Stimulated activated CD4-positive, alpha-beta T cell treated with anti-CD3 and anti-CD28 coated beads, Interleukin-2, amount 100 ng/mL, for 4 hours (primary cell): ENCODE results near the gene ANKFN1.
"Not testable (repeated sequence)": the region's sequence is repeated elsewhere in the genome, so short reads cannot be mapped to it uniquely, and the experiment has no call there.

Experiments
- DNase-seq: peaks from one replicate; pipeline ENCODE4 v3.0.0-alpha.2; 2020; ENCODE audit warnings: low read depth

ANKFN1 gene

DNA sequence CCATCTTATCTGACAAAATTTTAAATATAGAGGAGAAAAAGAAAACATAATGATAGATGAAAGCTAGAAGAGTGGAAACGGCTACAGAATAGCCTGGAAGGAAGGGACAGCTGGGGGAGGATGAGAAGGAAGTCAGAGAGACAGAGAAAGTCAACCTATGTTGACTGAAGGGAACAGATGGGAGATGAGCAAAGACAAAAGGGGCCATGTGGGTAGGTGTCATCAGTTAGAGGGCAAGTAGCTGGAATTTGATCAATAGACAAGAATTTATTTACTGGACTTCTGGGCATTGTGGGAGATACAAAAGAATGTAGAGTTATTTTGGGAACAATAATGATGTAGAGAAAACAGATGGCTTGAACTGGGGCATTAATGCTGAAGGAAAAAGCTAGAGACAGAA is 194.4 kb downstream of the ANKFN1 start:
- DNase-seq: no peak

DNA sequence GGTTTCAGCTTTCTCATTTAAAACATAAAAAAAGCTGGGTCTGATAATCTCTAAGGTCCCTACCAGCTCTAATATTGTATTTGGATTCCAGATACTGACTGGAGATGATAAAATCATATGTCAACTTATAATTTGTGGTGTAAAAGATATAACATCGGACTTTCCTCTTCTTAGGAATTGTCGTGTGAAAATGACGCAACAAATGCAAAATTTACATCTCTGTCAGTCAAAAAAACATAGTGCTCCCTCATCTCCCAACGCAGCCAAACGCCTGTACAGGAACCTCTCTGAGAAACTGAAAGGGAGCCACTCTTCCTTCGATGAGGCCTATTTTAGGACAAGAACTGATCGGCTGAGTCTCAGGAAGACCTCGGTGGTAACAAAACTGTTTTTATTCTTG is 197.3 kb downstream of the ANKFN1 start:
- no peak for DNase-seq

DNA sequence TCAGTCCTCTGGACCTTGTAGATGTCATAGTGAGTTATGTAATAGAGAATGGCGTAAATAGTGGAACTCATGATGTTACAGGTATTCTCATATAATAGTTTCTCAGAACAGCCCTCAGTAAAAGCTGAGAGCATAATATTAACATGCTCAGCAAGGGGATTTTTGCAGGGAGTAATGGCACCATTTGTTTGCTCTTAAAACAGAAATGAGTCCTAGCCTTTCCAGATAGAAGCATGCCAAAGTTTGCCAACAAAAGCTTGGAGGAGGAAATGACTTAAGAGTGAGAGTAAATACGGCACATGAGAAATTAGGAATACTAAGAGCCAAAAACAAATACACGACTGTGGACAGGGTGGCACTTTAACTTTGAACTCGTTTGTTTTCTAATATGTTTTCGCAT is 198.4 kb downstream of the ANKFN1 start:
- DNase-seq: no peak

DNA sequence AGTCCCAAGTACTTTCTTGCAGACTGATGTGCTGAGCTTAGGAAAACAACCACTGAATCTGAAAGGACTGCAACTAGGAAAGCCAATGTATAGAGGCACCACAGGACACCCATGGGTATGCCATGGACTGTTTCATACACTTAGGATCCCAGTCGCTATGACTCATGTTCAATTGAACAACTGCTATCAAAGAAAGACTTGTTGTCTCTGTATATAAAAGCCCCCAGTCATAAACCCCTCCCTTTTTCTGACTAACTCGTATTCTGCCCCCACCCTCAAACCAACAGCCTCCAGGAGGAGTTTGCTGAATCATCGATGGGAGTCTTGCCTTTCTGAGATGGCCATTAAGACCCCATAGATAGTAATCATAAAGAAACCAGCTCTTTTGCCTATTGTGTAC is 205.4 kb downstream of the ANKFN1 start:
- no peak for DNase-seq

DNA sequence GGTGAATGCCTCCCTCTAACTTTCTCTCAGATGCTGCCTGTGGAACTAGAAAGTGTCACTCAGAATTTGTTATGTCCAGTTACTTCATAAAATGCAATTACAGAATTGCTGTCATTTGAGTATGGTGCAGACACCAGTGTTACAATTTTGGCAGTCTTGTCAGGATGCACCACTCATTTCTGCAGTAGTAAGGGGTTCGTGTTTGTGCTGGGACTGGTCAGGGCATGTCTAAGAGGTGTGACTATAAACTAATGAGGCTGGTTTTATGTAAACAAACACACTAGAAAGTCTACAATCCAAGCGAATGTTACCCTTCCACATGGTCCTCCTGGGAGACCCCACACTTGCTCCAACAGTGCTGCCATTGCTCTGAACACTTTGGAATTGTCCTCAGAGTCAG is 206.2 kb downstream of the ANKFN1 start:
- DNase-seq: no peak

DNA sequence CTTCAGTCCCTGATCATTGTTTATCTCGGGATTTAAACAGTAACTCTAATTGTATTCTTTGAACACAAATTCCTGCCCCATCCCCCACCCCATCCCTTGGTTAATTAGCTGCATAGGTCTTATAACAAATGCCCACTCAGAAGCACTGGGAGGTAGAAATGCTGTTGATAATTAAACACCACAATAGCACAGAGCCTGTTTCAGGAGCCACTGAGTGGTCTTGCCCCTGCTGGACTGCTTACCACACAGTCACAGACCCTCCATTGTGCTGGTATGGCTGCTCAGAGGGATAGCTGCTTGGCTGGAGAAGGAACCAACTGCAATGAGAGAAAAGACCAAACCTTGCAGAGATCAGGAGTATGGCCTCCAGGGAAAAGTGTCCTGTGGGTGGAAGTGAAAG is 214.1 kb downstream of the ANKFN1 start:
- no peak for DNase-seq

DNA sequence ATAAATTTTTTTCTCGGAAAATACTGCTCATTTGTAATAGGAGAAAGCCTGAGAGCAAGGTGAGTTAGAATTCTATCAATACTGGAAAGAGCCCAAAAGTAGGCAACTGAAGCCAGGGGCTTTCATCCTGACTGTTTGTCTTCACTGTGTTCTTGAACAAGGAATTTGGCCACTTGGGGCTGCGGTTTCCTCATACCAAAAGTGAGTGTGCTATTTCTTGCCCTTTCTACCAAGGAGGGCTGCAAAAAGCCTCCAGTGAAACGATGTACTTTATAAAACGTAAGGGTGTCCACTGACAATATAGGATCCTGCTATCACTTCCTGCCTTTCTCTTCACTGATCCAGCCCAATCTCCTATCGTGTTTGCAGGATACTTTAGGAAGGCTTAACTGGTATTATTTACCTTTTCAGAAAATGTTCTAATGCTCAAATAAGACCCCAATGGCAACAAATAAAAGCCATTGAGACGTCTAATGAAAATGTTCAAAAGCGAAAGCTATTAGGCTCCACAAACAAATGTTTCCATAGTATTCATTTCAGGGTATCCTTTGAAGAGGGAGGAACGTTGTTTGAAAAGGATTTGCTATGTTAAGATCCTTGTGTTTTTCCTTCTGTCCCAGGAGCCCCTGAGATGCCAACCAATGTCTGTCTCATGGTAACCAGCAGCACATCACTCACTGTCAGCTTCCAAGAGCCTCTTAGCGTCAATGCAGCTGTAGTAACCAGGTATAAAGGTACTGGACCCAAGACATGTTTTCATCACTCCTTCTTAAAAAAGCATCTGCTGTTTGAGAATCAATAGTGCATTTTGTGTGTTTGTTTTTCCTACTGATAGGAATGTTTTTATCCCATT is 220.9 kb downstream of the ANKFN1 start:
- DNase-seq: no peak

DNA sequence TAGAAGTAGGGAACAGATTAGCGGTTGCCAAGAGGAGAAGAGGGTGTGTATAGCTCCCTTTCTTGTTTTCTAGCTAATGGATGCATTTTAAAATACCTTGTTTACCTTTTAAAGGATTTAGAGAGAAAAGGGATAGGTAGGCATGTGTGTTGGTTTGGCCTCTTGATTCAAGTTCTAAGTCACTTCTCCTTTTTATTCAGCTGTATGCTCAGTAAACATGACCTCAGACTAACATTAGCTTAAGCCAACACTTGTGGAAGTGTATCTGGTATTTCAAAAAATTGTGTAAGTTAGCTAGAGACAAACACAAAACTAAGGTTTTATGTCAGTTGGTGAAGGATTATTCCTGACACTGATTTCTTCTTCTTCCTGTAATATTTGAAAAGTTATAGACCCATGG is 236.1 kb downstream of the ANKFN1 start:
- no peak for DNase-seq

DNA sequence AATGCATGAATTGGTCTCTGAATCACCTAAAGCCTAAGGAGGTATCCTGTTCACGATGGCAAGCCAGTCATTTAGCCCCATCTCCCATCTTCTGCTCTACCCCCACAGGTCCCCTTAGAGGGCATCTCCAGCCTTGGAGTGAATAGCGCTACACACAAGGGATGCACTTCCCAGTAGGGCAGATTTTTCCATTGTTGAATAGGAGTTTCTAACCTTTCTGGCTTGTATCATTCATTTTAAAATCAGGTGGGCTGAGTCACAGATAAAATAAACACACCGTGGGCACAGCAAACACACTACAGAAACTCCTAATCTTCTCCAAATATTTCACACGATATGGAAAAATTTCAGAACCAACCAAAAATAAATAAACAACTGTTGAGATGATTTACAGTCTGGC is 239.0 kb downstream of the ANKFN1 start:
- no peak for DNase-seq

DNA sequence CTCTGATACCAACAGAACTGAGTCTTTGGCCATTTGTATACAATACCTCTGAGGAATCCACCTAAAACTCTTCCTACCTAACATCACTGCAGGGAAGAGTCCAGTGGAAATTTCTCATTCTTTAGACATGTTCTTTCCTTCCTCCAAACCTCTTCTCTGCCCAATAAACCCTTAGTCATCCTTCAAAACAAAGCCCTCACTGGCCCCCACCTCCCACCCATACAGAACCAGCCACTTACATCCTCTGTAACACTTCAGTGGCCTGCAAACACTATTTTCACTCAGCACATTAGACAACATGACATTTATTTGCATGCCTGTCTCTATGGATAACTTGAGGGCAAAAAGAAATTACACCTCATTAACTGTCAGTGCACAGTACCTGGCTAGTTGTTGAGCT is 239.9 kb downstream of the ANKFN1 start:
- DNase-seq: no peak

DNA sequence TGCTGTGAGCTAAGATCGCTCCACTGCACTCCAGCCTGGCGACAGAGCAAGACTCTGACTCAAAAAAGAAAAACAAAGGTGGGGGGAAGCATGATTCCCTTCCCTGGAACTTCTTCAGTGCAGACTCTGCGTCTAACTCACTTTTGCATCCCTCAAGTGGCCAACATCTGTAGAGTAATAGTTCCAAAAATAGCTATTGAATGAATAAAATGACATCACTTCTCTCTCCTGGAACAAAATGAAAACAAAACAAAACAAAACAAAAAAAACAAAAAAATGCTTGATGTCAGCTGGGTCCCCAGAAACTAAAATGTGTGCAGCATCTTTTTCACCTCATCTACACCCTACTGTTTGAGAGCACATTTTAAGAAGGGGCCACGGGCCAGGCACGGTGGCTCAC is 242.5 kb downstream of the ANKFN1 start:
- DNase-seq: no peak

DNA sequence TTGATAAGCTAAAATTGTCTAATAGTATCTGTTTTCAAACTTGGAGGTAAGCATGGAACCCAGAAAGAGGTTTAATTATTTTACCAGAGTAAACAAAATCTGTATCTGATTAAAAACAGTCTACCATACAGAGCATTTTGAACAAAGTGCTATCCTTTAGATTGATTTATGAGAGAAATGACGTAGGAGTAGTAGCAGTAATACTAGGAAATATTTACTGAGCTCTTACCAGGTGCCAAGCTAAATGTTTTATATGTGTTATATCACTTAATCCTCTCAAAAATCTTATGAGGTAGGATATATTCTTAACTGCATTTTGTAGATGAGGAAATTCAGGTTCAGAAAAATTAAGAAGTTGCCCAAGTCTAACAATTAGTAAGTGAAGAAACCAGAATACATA is 253.8 kb downstream of the ANKFN1 start:
- no peak for DNase-seq

DNA sequence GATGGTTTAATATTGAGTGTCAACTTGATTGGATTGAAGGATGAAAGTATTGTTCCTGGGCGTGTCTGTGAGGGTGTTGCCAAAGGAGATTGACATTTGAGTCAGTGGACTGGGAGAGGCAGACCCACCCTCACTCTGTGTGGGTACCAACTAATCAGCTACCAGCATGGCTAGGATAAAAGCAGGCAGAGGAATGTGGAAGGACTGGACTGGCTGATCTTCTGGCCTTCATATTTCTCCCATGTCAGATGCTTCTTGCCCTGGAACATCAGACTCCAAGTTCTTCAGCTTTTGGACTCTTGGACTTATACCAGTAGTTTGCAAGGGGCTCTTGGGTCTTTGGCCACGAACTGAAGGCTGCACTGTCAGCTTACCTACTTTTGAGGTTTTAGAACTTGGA is 259.1 kb downstream of the ANKFN1 start:
- DNase-seq: not testable (repeated sequence)

DNA sequence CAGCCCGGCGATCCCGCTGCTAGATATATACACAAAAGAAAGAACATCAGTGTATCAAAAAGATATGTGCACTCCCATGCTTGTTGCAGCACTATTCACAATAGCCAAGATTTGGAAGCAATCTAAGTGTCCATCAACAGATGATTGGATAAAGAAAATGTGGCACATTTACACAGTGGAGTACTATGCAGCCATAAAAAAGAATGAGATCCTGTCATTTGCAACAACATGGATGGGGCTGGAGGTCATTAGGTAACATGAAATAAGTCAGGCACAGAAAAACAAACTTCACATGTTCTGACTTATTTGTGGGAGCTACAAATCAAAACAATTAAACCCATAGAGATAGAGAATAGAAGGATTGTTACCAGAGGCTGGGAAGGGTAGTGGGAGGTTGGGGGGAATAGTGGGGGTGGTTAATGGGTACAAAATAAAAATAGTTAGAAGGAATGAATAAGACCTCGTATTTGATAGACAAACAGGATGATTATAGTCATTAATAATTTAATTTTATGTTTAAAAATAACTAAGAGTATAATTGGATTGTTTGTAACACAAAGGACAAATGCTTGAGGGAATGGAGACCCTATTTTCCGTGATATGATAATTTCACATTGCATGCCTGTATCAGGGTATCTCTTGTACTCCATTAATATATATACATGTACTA is 263.5 kb downstream of the ANKFN1 start:
- DNase-seq: no peak

DNA sequence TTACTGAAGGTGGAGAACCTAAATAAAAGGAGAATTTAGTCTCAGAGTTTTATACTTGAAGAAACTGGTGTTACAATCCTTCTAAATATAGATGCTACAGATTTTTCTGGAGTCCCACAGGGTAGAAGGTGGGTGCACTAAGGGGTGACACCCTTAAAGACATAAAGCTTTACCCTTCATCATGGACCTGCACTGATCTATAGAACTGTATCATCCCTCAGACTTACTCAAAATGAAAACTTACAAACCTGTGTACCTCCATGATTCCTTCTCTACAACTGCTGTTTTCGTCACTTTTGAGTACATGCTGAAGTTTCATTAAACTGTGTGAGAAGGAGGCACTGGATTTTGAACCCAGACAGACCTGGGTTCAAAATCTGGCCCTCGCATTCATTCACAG is 270.7 kb downstream of the ANKFN1 start:
- no peak for DNase-seq

DNA sequence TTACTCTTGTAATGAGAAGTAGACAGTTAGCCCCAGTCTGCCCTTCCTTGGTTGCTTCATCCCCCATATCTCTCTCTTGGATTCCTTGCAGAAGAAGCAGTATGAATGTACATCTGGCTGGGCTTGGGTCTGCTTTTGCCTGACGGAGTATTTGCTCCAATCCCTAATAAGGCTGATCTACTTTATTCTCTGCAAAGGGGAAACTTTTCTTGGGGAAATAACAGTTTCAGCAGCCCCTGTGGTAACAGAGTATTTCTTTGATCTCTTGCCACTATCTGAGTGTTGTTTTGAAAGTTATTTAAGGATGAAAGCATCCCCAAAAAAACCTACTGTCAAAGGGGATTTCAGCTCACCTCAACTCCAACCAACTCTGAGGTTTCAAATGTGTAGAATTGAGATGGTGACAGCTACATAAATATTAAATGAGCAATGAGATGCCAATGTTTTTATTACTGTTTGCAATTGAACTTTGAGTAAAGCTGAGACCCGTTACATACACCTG is 271.3 kb downstream of the ANKFN1 start:
- DNase-seq: no peak

DNA sequence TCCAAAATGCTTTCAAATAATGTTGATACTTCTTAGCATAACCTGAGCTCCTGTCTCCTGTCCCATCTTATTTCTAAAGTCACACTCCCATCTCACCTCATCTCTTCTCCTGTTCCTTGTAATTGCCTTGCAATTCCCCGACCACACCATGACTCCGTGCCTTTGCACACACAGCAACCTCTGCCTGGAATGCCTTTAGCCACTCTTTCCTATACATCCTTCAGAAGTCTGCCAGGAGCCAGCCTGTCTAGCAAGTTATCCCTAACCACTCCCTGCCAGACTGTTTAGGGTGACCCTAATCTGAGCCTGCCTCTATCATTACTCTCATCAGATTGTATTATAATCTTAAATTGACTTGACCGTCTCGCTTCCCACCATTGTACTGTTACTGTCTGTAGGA is 272.2 kb downstream of the ANKFN1 start:
- DNase-seq: no peak

DNA sequence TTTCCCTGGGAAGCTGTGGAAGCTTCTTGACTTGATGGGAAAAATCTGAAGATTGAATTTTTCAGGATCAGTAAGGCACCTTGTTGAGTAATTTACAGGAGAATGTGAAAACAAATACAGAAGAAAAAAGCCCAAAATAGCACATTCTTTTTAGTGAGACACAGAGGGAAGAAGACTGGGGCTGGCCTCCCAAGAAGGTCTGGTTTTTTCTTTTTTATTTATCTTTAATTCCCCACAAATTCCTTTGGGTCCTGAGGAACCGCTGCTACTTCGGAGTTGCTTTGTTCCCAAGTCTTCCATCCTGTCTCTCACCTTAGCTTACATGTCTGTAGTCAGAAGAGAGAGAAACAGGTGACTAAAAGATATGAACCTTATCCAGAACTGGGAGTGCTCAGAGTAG is 273.6 kb downstream of the ANKFN1 start:
- DNase-seq: no peak

DNA sequence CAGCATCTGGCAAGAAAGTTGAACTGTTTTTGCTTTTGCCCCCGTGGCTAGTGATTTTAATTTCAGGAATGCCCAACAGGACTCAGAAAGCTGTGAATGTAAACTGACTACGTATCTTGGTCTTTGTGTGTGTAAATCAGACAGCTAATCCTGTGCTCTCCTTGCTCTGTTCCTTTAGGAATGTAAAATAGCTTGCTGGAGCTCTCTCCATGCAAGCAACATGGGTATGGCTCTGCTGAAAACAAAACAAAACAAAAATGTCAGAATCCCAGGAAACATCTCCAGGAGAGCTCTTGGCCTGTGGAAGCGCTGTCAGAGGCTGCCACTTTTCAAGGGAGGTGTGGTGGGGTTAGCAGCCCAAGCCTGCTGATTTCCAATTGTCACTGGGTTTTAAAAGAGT is 278.5 kb downstream of the ANKFN1 start:
- no peak for DNase-seq

DNA sequence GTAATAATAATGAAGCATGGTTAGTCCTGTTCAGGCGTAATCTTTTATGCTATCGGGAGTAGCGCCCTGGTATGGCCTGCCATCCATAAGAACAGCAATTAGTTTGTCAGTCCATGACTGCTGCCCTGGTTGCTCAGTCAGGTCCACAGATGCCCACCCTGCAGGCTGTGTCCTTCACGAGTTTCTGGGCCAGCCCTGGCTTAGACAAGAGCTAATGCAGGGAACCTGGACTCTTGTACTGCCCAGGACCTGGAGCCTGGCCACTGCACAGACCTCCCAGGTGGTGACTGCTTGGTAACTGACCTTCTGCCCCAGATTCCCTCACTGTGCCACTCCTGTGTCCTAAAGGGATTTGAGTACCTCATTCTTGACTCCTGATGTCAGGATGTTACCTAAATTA is 279.2 kb downstream of the ANKFN1 start:
- no peak for DNase-seq

DNA sequence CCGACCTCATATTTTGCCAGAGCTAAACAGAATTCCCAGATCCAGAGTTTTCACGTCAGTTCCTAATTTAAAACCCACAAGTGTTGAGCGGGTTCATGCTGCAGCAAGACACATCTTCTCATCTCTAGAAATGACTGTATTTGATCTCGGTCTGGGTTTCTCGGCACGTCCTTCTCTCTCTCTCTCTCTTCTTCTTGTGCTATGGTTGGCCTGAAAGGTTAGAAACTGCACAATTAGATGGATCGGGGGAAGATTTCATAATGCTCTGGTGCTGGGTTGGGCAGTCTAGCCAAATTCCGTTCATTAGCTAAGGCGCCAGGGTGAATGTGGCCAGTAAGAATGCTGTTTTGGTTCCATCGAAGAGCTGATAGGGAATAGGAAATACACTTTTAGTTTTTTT is 281.3 kb downstream of the ANKFN1 start:
- no peak for DNase-seq

DNA sequence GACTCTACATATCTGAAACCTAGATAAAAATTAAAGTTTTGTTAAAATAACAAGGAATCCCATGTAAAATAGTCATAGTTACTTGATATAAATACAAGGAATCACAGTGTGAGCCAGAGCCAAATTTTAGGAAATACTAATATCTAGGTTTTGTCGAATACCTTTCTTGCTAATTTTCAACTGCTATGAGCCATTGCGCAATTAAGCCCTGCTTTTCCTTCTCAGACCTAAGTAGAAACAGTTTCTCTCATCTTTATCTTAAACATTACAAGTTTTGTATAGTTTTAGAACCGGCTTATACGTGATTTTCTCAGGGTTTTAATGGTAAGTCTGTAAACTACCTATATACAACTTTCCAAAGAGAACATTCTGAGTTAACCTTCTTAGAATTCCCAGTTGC is 282.9 kb downstream of the ANKFN1 start:
- DNase-seq: no peak

DNA sequence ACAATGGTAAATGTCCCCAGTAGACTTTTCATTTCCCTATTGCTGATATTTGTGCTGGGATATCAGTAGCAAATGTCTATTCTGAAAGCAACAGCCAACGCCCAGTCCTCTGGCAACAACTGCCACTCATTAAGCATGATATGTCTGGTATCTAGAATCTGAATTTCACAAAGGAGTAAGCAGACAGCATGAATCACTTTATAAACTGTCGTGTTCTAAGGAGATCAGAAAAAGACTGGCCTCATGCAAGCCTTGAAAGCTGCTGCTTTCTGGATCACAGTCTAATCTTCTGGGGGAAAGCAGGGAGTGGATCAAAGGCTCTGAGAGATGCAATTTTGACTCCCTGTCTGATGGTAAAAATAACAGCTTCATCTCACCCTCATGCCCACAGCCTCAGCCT is 287.1 kb downstream of the ANKFN1 start:
- no peak for DNase-seq

DNA sequence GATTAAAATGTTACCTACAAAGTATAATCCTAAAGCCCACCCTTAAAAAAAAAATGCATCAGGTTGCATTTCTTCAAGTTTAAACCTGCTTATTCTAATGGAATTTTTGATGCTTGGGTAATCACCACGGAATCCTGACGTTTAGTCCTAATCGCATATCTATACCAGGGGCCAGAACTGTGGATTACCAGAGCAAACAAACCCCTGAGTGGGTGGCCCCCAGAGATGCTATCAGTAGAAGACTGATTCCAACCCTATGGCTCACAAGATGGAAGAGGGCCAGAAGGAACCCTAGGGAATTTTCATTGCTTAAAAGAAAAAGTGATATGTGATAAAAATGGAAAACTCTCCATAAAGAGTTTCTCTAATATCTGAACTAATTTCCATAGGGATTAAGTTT is 288.0 kb downstream of the ANKFN1 start:
- DNase-seq: no peak
